Trophoblast cell (in vitro differentiated cells and primary cell): ENCODE data around the gene UNC79.
A peak's percentile ranks its signal among the peaks of the same experiment; 100 is the strongest.

Source experiments
- DNase-seq, 2 donors: peaks; one replicate each; pipeline ENCODE4 v3.0.0-alpha.2; 2016
- H2AFZ ChIP-seq: 2 replicates; pipeline ENCODE4 v1.6.1; 2013; ENCODE audit warnings: low read length, moderate library complexity, mild to moderate bottlenecking; ENCODE audit not compliant: insufficient read depth, poor library complexity
- H2AK5ac ChIP-seq: 2 replicates; pipeline ENCODE4 v1.6.1; 2013; ENCODE audit warnings: mild to moderate bottlenecking, low read length
- H2BK120ac ChIP-seq: 2 replicates; pipeline ENCODE4 v1.6.1; 2013; ENCODE audit warnings: low read length, mild to moderate bottlenecking, moderate library complexity; ENCODE audit not compliant: insufficient read depth, poor library complexity
- H2BK12ac ChIP-seq: 2 replicates; pipeline ENCODE4 v1.6.1; 2013; ENCODE audit warnings: mild to moderate bottlenecking, low read length, moderate library complexity
- H2BK5ac ChIP-seq: 2 replicates; pipeline ENCODE4 v1.6.1; 2013; ENCODE audit warnings: low read length, low read depth, moderate library complexity, mild to moderate bottlenecking; ENCODE audit not compliant: poor library complexity
- H3K14ac ChIP-seq: 2 replicates; pipeline ENCODE4 v1.6.1; 2013; ENCODE audit warnings: mild to moderate bottlenecking, low read length
- H3K18ac ChIP-seq: 2 replicates; pipeline ENCODE4 v1.6.1; 2013; ENCODE audit warnings: mild to moderate bottlenecking, low read length
- H3K23ac ChIP-seq: 2 replicates; pipeline ENCODE4 v1.6.1; 2013; ENCODE audit warnings: low read length
- H3K27ac ChIP-seq: 2 replicates; pipeline ENCODE4 v1.5.1; 2013; ENCODE audit warnings: low read depth, mild to moderate bottlenecking, inconsistent platforms, low read length, moderate library complexity
- H3K27me3 ChIP-seq: 2 replicates; pipeline ENCODE4 v1.6.1; 2013; ENCODE audit warnings: inconsistent platforms, mild to moderate bottlenecking, low read length, moderate library complexity; ENCODE audit not compliant: insufficient read depth
- H3K36me3 ChIP-seq, 2 experiments: 1 replicate in 1 of 2; 2 replicates in 1 of 2; pipeline ENCODE4 v1.6.1; 2013; ENCODE audit warnings: low read length in 2 of 2, mild to moderate bottlenecking in 2 of 2, moderate library complexity in 1 of 2; ENCODE audit not compliant: insufficient read depth in 2 of 2, control insufficient read depth in 1 of 2
- H3K4ac ChIP-seq: 2 replicates; pipeline ENCODE4 v1.6.1; 2013; ENCODE audit warnings: low read depth, mild to moderate bottlenecking, low read length, moderate library complexity
- H3K4me1 ChIP-seq, 2 experiments: 1 replicate in 1 of 2; 2 replicates in 1 of 2; pipeline ENCODE4 v1.6.1; 2013; ENCODE audit warnings: low read length in 2 of 2, mild to moderate bottlenecking in 2 of 2, moderate library complexity in 1 of 2; ENCODE audit not compliant: insufficient read depth in 2 of 2, control insufficient read depth in 1 of 2
- H3K4me2 ChIP-seq: 2 replicates; pipeline ENCODE4 v1.6.1; 2013; ENCODE audit warnings: inconsistent platforms, mild to moderate bottlenecking, low read length, moderate library complexity
- H3K4me3 ChIP-seq: 2 replicates; pipeline ENCODE4 v1.5.1; 2013; ENCODE audit warnings: mild to moderate bottlenecking, low read depth, low read length, inconsistent platforms
- H3K79me1 ChIP-seq: one replicate; pipeline ENCODE4 v1.6.1; 2013; ENCODE audit warnings: low read length
- H3K79me2 ChIP-seq: 2 replicates; pipeline ENCODE4 v1.6.1; 2013; ENCODE audit warnings: low read length, mild to moderate bottlenecking; ENCODE audit not compliant: control insufficient read depth, insufficient read depth, poor library complexity
- H3K9ac ChIP-seq: 2 replicates; pipeline ENCODE4 v1.6.1; 2013; ENCODE audit warnings: mild to moderate bottlenecking, low read length
- H3K9me3 ChIP-seq: 2 replicates; pipeline ENCODE4 v1.6.1; 2013; ENCODE audit warnings: low read depth, mild to moderate bottlenecking, control low read depth, inconsistent platforms, low read length; ENCODE audit not compliant: insufficient read depth
- H4K12ac ChIP-seq: 2 replicates; pipeline ENCODE4 v1.6.1; 2013; ENCODE audit warnings: low read depth, mild to moderate bottlenecking, low read length, moderate library complexity
- H4K8ac ChIP-seq: 2 replicates; pipeline ENCODE4 v1.6.1; 2013; ENCODE audit warnings: low read depth, mild to moderate bottlenecking, low read length, moderate library complexity
- H4K91ac ChIP-seq: one replicate; pipeline ENCODE4 v1.6.1; 2013; ENCODE audit warnings: low read depth, mild to moderate bottlenecking, low read length, moderate library complexity
- WGBS: extraction: QIAGEN DNeasy Blood & Tissue Kit; methylation state at CpG from one replicate; pipeline ENCODE4 v1.1.7; 2013; ENCODE audit warnings: missing lambda C conversion rate; ENCODE audit not compliant: insufficient read length, insufficient coverage; ENCODE audit errors: extremely low coverage; 5-methylcytosine and 5-hydroxymethylcytosine counted together

UNC79 gene

DNA sequence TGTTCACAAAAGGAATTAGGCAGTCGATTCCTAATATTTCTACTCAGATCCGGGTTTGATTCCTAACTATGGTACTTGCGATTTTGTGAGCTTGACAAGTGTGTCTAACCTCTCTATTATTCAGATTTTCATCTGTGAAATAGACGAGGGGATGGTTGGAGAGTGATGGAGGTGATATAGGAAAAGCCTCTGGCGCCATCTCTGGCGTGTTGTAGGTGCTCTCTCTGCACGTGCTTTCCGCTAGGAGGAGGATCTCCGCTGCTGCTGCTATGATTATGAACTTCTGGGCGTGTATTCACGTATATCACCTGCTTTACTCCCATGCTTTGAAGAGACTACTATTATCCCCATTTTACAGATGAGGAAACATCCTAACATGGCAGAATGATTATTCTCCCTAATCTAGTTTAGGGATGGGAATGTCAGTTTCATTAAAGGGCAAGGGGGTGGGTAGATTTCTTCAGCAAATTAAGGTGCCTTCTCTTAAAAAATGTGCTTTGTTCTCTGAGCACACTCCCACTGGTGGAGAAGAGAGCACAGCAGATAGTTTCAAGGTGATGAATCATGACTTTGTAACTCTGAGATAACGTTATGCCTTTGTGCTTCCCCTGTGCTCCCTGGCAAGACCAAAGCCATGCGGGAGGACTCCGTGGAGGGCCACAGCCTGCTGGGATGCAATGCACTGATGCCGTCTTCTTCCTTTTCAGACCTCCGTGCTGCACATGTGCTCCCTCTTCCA lies 260.5 kb downstream of the UNC79 start:
- Histone ChIP-seq H3K4me2 (no peak overlapping the region), H3K27me3 (no peaks in the 10 kb centered on the region), H3K36me3 (no peaks in the 10 kb centered on the region)

GRCh38 chr14:93693914-93694313 lies 263.2 kb downstream of the UNC79 start:
- Histone ChIP-seq H3K27ac (no peak overlapping the region), H4K8ac (no peak overlapping the region), H2AK5ac (no peak overlapping the region), H3K23ac (no peak overlapping the region), H3K18ac (no peak overlapping the region), H4K91ac (no peak overlapping the region), H3K9me3 (peaks cover 2% of the 10 kb centered on the region), H3K79me2 (no peaks in the 10 kb centered on the region), H3K4me2 (no peak overlapping the region), H2AFZ (no peak overlapping the region), H3K4me3 (no peak overlapping the region), H3K14ac (no peak overlapping the region), H2BK12ac (no peak overlapping the region), H3K36me3 (no peaks in the 10 kb centered on the region), H3K79me1 (no peaks in the 10 kb centered on the region), H3K4me1 (no peaks in the 10 kb centered on the region), H3K4ac (no peak overlapping the region), H2BK5ac (no peak overlapping the region), H4K12ac (no peak overlapping the region), H3K9ac (no peak overlapping the region), H3K27me3 (no peaks in the 10 kb centered on the region), H2BK120ac (no peak overlapping the region)
- DNase-seq = no peak
- no CpG with 5 or more reads among the region's 6 CpGs for WGBS

More for the DNA sequence above, 260.5 kb downstream of the UNC79 start:
- no peak overlapping the region for H2BK120ac ChIP-seq
- no peak overlapping the region for H4K12ac ChIP-seq
- no peak overlapping the region for H4K8ac ChIP-seq
- no peak overlapping the region for H3K4me3 ChIP-seq
- no peak overlapping the region for H2AK5ac ChIP-seq
- H3K18ac ChIP-seq = no peak overlapping the region
- H3K4me1 ChIP-seq = no peaks in the 10 kb centered on the region
- no peak overlapping the region for H3K27ac ChIP-seq
- no peak overlapping the region for H2BK5ac ChIP-seq
- H3K23ac ChIP-seq = no peak overlapping the region
- no peaks in the 10 kb centered on the region for H3K9me3 ChIP-seq
- DNase-seq = peak; percentile 13 to 55
- H4K91ac ChIP-seq = no peak overlapping the region
- H3K14ac ChIP-seq = no peak overlapping the region
- no peak overlapping the region for H2AFZ ChIP-seq
- H3K79me1 ChIP-seq = no peaks in the 10 kb centered on the region
- H3K9ac ChIP-seq = no peak overlapping the region
- WGBS = no CpG with 5 or more reads among the region's 16 CpGs
- H2BK12ac ChIP-seq = no peak overlapping the region
- H3K4ac ChIP-seq = no peak overlapping the region
- no peaks in the 10 kb centered on the region for H3K79me2 ChIP-seq

DNA sequence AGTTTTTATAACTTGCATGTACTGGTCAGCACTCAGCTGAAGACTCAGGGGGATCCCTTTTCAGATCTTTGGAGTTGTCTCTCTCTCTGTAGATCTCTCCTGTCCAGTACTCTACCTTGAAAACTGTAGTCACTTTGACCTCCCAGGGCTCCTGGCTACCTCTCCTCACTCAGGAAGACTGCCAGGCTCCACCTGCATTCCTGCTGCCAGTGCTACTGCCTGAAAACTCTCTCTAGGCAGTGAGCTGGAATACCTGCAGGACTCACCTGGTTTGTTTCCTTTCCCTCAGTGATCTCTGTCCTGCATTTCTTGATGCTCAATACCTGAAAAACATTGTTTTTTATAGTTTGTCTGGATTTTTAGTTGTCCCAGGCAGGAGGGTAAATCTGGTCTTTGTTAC lies 270.2 kb downstream of the UNC79 start:
- DNase-seq = no peak
- no peak overlapping the region for H3K4ac ChIP-seq
- H3K27me3 ChIP-seq = no peaks in the 10 kb centered on the region
- peaks cover 2% of the 10 kb centered on the region for H3K9me3 ChIP-seq
- H3K4me1 ChIP-seq = no peaks in the 10 kb centered on the region
- no peak overlapping the region for H4K91ac ChIP-seq
- H2AK5ac ChIP-seq = no peak overlapping the region
- H4K12ac ChIP-seq = no peak overlapping the region
- H2AFZ ChIP-seq = no peak overlapping the region
- H4K8ac ChIP-seq = no peak overlapping the region
- H3K27ac ChIP-seq = no peak overlapping the region
- no peaks in the 10 kb centered on the region for H3K36me3 ChIP-seq
- H3K23ac ChIP-seq = no peak overlapping the region
- no peak overlapping the region for H3K18ac ChIP-seq
- H3K14ac ChIP-seq = no peak overlapping the region
- H2BK12ac ChIP-seq = no peak overlapping the region
- no peak overlapping the region for H3K4me2 ChIP-seq
- H2BK5ac ChIP-seq = no peak overlapping the region
- H2BK120ac ChIP-seq = no peak overlapping the region
- no peaks in the 10 kb centered on the region for H3K79me2 ChIP-seq
- H3K4me3 ChIP-seq = no peak overlapping the region
- no peak overlapping the region for H3K9ac ChIP-seq
- H3K79me1 ChIP-seq = no peaks in the 10 kb centered on the region

- Histone ChIP-seq H3K14ac (no peak overlapping the region), H3K9ac (no peak overlapping the region), H3K9me3 (peaks cover 2% of the 10 kb centered on the region), H4K8ac (no peak overlapping the region), H3K79me2 (no peaks in the 10 kb centered on the region), H2BK12ac (no peak overlapping the region), H3K27me3 (no peaks in the 10 kb centered on the region), H2BK120ac (no peak overlapping the region), H3K36me3 (no peaks in the 10 kb centered on the region), H3K27ac (no peak overlapping the region), H3K23ac (no peak overlapping the region), H3K4me2 (no peak overlapping the region), H2BK5ac (no peak overlapping the region), H3K18ac (no peak overlapping the region), H4K91ac (no peak overlapping the region), H3K4me1 (no peaks in the 10 kb centered on the region), H4K12ac (no peak overlapping the region), H3K4ac (no peak overlapping the region), H2AFZ (no peak overlapping the region), H3K4me3 (no peak overlapping the region), H3K79me1 (no peaks in the 10 kb centered on the region), H2AK5ac (no peak overlapping the region)
- no CpG with 5 or more reads among the region's 2 CpGs for WGBS
- no peak for DNase-seq
Measured at GRCh38 chr14:93701562-93701961, 270.8 kb downstream of the UNC79 start.
